ENCODE measurements around the gene PMIS2. TPM values are rescaled to one million over a fixed set of nuclear protein-coding genes. Genes with fewer than 3 reads are reported as not detected.

Gene PMIS2
- polyA plus RNA-seq, 4 donors = not detected

DNA sequence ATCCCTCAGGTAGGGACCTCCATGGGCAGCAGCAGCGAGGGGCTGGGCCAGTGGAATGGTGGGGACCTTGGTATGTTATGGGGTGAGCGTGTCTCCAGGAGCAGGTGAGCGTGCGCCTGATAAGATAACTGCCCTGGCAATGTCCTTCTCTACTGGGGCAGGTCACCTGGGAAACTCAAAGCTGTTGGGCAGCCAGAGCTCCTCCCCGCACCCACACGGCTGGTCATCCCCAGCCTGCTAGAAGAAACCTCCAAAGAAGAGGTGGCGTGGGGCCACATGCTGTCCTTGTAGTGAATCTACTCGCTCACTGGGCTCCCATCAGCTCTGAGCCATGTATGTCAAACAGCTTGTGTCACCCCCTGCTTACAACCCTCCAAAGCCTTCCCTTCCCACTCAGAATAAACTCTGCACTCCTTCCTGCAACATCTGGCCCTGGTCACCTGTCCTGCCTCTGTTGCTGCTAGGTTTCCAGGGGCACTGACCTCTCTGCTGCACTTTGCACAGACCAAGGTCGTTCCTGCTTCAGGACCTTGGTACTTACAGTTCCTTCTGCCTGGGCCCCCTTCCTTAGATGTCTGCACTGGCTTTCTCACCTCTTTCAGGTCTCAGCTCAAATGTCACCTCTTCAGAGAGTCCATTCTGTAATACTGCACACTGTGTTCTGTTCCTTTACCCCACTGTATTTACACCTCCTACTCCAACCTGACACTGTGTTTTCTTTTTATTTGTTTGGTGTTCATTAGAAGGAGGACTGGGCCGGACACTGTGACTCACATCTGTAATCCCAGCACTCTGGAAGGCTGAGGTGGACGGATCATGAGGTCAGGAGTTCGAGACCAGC is 20.7 kb upstream of the PMIS2 start:
- Histone ChIP-seq H3K27me3 (ENCODE audit: control insufficient read depth in 3 of 3, insufficient read depth in 3 of 3, low read length in 3 of 3) (peaks cover 0 to 4% (median 3%) of the 10 kb centered on the region in 3 donors), H3K36me3 (ENCODE audit: control insufficient read depth in 3 of 3, insufficient read depth in 2 of 3, low read depth in 1 of 3, low read length in 3 of 3) (no peaks in the 10 kb centered on the region), H3K9me3 (ENCODE audit: control insufficient read depth in 2 of 2, insufficient read depth in 1 of 2, low read depth in 1 of 2, low read length in 1 of 2) (no peaks in the 10 kb centered on the region), H3K4me3 (ENCODE audit: low read depth in 1 of 3, low read length in 3 of 3) (no peak overlapping the region), H3K27ac (ENCODE audit: low read depth in 1 of 3, low read length in 2 of 3) (no peak overlapping the region), H3K4me1 (ENCODE audit: control insufficient read depth in 3 of 3, insufficient read depth in 2 of 3, low read depth in 1 of 3, low read length in 2 of 3) (no peaks in the 10 kb centered on the region)
- 49 to 71% (median 50%) methylated on average over 12 of the region's 12 CpGs for WGBS, 3 donors
- FAIRE-seq (no peak), DNase-seq (no peak)

DNA sequence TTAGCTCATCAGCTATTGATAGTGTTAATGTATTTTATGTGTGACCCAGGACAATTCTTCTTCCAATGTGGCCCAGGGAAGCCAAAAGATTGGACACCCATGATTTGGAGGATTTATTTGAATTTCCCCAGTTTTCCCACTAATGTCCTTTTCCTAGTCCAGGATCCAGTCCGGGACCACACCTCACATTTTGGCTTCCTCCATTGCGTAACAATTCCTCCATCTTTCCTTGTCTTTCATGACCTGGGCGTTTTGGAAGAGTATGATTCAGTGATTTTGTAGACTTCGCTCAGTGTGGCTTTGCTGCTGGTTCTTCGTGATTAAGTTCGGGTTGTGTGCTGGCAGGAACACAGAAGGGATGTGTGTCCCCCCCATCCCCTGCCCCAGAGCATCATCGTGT is 19.2 kb upstream of the PMIS2 start:
- WGBS, 3 donors = 77 to 79% (median 77%) methylated on average over 7 of the region's 7 CpGs
- no peaks in the 10 kb centered on the region for H3K36me3 ChIP-seq (ENCODE audit: control insufficient read depth in 3 of 3, insufficient read depth in 2 of 3, low read depth in 1 of 3, low read length in 3 of 3)
- DNase-seq (no peak), FAIRE-seq (no peak)
- no peaks in the 10 kb centered on the region for H3K4me1 ChIP-seq (ENCODE audit: control insufficient read depth in 3 of 3, insufficient read depth in 2 of 3, low read depth in 1 of 3, low read length in 2 of 3)
- no peak overlapping the region for H3K27ac ChIP-seq (ENCODE audit: low read depth in 1 of 3, low read length in 2 of 3)
- no peak overlapping the region for H3K4me3 ChIP-seq (ENCODE audit: low read depth in 1 of 3, low read length in 3 of 3)
- H3K9me3 ChIP-seq (ENCODE audit: control insufficient read depth in 2 of 2, insufficient read depth in 1 of 2, low read depth in 1 of 2, low read length in 1 of 2) = no peaks in the 10 kb centered on the region
- H3K27me3 ChIP-seq (ENCODE audit: control insufficient read depth in 3 of 3, insufficient read depth in 3 of 3, low read length in 3 of 3) = peaks cover 0 to 3% (median 0%) of the 10 kb centered on the region in 3 donors

DNA sequence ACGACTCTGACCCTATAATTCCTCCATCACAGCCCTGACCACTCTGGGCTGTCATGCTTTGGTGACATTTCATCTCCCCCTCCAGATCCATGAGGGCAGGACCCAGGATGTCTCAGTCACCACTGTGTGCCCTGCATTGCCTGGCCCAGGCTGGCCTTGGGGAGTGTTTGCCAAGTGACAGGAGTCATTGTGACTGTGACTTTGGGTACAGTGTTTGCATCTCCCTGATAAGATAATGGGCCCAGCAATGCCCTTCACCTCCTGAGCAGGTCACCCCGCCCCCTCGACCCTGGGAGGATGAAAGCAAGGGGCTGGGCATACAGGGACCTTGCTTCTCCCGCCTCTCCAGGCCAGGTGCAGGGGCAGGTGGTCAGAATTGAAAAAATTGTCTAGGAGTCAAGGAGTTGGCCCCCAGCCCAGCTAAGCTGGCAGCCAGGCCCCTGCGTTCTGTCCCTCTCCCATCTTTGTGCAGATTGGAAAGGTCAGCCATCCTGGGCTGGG is 16.6 kb upstream of the PMIS2 start:
- H3K27ac ChIP-seq (ENCODE audit: low read depth in 1 of 3, low read length in 2 of 3) = no peak overlapping the region
- no peaks in the 10 kb centered on the region for H3K9me3 ChIP-seq (ENCODE audit: control insufficient read depth in 2 of 2, insufficient read depth in 1 of 2, low read depth in 1 of 2, low read length in 1 of 2)
- FAIRE-seq (no peak), DNase-seq (no peak)
- WGBS, 3 donors = 17 to 48% (median 27%) methylated on average over 5 of the region's 5 CpGs
- no peaks in the 10 kb centered on the region for H3K4me1 ChIP-seq (ENCODE audit: control insufficient read depth in 3 of 3, insufficient read depth in 2 of 3, low read depth in 1 of 3, low read length in 2 of 3)
- no peaks in the 10 kb centered on the region for H3K36me3 ChIP-seq (ENCODE audit: control insufficient read depth in 3 of 3, insufficient read depth in 2 of 3, low read depth in 1 of 3, low read length in 3 of 3)
- peaks cover 0 to 3% (median 0%) of the 10 kb centered on the region in 3 donors for H3K27me3 ChIP-seq (ENCODE audit: control insufficient read depth in 3 of 3, insufficient read depth in 3 of 3, low read length in 3 of 3)
- no peak overlapping the region for H3K4me3 ChIP-seq (ENCODE audit: low read depth in 1 of 3, low read length in 3 of 3)

DNA sequence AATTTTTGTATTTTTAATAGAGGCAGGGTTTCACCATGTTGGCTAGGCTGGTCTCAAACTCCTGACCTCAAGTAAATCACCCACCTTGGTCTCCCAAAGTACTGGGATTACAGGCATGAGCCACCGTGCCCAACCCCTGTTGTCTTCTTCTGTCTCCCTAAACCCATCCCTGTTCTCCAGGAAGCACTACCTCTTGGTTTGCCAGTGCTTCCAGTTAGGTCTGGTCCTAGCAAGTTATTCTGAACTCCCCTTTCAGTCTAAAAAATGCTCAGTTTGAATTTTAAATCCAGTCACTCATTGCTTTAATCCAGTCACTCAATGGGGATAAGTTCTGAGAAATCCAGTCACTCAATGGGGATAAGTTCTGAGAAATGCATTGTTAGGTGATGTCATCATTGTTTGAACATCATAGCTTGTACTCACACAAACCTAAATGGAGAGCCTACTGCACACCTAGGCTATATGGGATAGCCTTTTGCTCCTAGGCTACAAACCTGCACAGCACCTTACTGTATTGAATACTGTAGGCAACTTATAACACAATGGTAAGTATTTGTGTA is 14.5 kb upstream of the PMIS2 start:
- peaks cover 0 to 3% (median 0%) of the 10 kb centered on the region in 3 donors for H3K27me3 ChIP-seq (ENCODE audit: control insufficient read depth in 3 of 3, insufficient read depth in 3 of 3, low read length in 3 of 3)
- H3K4me1 ChIP-seq (ENCODE audit: control insufficient read depth in 3 of 3, insufficient read depth in 2 of 3, low read depth in 1 of 3, low read length in 2 of 3) = no peaks in the 10 kb centered on the region
- H3K4me3 ChIP-seq (ENCODE audit: low read depth in 1 of 3, low read length in 3 of 3) = no peak overlapping the region
- H3K36me3 ChIP-seq (ENCODE audit: control insufficient read depth in 3 of 3, insufficient read depth in 2 of 3, low read depth in 1 of 3, low read length in 3 of 3) = no peaks in the 10 kb centered on the region
- FAIRE-seq (no peak), DNase-seq (no peak)
- H3K9me3 ChIP-seq (ENCODE audit: control insufficient read depth in 2 of 2, insufficient read depth in 1 of 2, low read depth in 1 of 2, low read length in 1 of 2) = peaks cover 0 to 11% of the 10 kb centered on the region in 2 donors
- no peak overlapping the region for H3K27ac ChIP-seq (ENCODE audit: low read depth in 1 of 3, low read length in 2 of 3)
- WGBS, 3 donors = 91 to 100% (median 94%) methylated on average over 1 of the region's 1 CpG

DNA sequence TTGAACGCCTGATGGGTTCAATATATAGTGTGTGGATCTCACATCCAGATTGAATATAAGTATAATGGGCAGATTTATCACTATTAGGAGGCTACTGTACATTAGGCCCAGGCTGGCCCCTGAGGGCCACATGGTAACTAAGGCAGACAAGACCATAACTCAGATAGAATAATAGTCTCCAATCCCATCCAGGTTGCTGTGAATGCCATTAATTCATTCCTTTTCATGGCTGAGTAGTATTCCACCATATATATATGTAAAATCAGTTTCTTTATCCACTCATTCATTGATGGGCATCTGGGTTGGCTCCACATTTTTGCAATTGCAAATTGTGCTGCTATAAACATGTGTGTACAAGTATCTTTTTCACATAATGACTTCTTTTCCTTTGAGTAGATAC is 8.1 kb upstream of the PMIS2 start:
- FAIRE-seq (no peak), DNase-seq (no peak)
- Histone ChIP-seq H3K4me3 (ENCODE audit: low read depth in 1 of 3, low read length in 3 of 3) (no peak overlapping the region), H3K27me3 (ENCODE audit: control insufficient read depth in 3 of 3, insufficient read depth in 3 of 3, low read length in 3 of 3) (no peaks in the 10 kb centered on the region), H3K9me3 (ENCODE audit: control insufficient read depth in 2 of 2, insufficient read depth in 1 of 2, low read depth in 1 of 2, low read length in 1 of 2) (peaks cover 0 to 22% of the 10 kb centered on the region in 2 donors), H3K36me3 (ENCODE audit: control insufficient read depth in 3 of 3, insufficient read depth in 2 of 3, low read depth in 1 of 3, low read length in 3 of 3) (no peaks in the 10 kb centered on the region), H3K27ac (ENCODE audit: low read depth in 1 of 3, low read length in 2 of 3) (no peak overlapping the region), H3K4me1 (ENCODE audit: control insufficient read depth in 3 of 3, insufficient read depth in 2 of 3, low read depth in 1 of 3, low read length in 2 of 3) (no peaks in the 10 kb centered on the region)
- WGBS, 3 donors = 86 to 93% (median 89%) methylated on average over 1 of the region's 1 CpG

DNA sequence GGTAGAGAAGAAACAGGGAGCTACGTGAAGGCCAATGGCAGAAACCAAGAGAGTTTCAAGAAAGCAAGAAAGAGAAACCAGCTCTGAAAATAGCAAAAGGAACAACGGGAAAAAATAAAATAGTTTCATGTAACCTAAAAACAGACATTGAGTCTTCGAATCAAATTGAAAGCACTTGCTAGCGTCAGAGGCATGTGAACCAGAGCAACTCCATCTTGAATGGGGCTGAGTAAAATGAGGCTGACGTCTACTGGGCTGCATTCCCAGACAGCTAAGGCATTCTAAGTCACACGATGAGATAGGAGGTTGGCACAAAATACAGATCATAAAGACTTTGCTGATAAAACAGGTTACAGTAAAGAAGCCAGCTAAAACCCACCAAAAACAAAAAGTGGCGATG is 7.3 kb upstream of the PMIS2 start:
- DNase-seq (no peak), FAIRE-seq (no peak)
- 62 to 67% (median 67%) methylated on average over 7 of the region's 7 CpGs for WGBS, 3 donors
- Histone ChIP-seq H3K27me3 (ENCODE audit: control insufficient read depth in 3 of 3, insufficient read depth in 3 of 3, low read length in 3 of 3) (no peaks in the 10 kb centered on the region), H3K36me3 (ENCODE audit: control insufficient read depth in 3 of 3, insufficient read depth in 2 of 3, low read depth in 1 of 3, low read length in 3 of 3) (no peaks in the 10 kb centered on the region), H3K4me1 (ENCODE audit: control insufficient read depth in 3 of 3, insufficient read depth in 2 of 3, low read depth in 1 of 3, low read length in 2 of 3) (no peaks in the 10 kb centered on the region), H3K4me3 (ENCODE audit: low read depth in 1 of 3, low read length in 3 of 3) (no peak overlapping the region), H3K9me3 (ENCODE audit: control insufficient read depth in 2 of 2, insufficient read depth in 1 of 2, low read depth in 1 of 2, low read length in 1 of 2) (peaks cover 0 to 22% of the 10 kb centered on the region in 2 donors), H3K27ac (ENCODE audit: low read depth in 1 of 3, low read length in 2 of 3) (no peak overlapping the region)

DNA sequence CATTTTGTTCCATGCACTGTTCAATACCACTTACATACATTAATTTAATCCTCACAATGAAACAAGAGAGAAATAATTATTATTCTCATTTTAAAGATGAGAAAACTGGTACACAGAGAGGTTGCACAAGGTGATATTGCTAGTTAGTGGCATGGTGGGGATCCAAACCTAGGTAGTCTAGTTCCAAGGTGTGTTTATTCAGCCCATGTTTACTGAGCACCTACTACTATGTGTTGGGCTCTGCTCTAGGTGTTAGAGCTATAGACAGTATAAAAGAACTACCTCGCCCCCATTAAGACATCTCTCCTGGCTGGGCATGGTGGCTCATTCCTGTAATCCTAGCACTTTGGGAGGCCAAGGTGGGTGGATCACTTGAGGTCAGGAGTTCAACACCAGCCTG is 3.2 kb upstream of the PMIS2 start:
- Histone ChIP-seq H3K27me3 (ENCODE audit: control insufficient read depth in 3 of 3, insufficient read depth in 3 of 3, low read length in 3 of 3) (peaks cover 0 to 13% (median 4%) of the 10 kb centered on the region in 3 donors), H3K36me3 (ENCODE audit: control insufficient read depth in 3 of 3, insufficient read depth in 2 of 3, low read depth in 1 of 3, low read length in 3 of 3) (no peaks in the 10 kb centered on the region), H3K4me3 (ENCODE audit: low read depth in 1 of 3, low read length in 3 of 3) (no peak overlapping the region), H3K4me1 (ENCODE audit: control insufficient read depth in 3 of 3, insufficient read depth in 2 of 3, low read depth in 1 of 3, low read length in 2 of 3) (no peaks in the 10 kb centered on the region), H3K27ac (ENCODE audit: low read depth in 1 of 3, low read length in 2 of 3) (no peak overlapping the region), H3K9me3 (ENCODE audit: control insufficient read depth in 2 of 2, insufficient read depth in 1 of 2, low read depth in 1 of 2, low read length in 1 of 2) (no peaks in the 10 kb centered on the region)
- DNase-seq = no peak
- 55 to 88% (median 71%) methylated on average over 1 of the region's 1 CpG for WGBS, 3 donors
- no peak for FAIRE-seq

DNA sequence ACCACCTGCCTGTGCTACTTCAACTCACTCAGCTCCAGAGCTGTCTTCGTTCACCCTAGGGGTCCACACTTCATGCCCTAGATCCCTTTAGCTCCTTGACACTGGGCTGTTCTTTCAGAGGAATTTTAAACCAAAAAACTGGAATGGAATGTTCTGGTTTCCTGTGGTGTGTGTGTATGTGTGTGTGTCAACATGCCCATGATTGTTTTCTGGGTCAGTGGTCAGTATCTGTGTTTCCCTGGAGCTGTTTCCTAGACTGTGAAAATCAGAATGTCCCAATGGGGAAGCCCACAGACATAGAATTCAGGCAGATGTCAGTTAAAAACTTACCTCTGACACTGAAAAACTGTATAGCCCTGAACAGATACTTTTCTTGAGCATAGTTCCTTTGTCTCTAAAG is 1.3 kb downstream of the PMIS2 start:
- DNase-seq (no peak), FAIRE-seq (no peak)
- 13 to 32% (median 13%) methylated on average over 1 of the region's 1 CpG for WGBS, 3 donors
- H3K36me3 ChIP-seq (ENCODE audit: control insufficient read depth in 3 of 3, insufficient read depth in 2 of 3, low read depth in 1 of 3, low read length in 3 of 3) = no peaks in the 10 kb centered on the region
- no peaks in the 10 kb centered on the region for H3K9me3 ChIP-seq (ENCODE audit: control insufficient read depth in 2 of 2, insufficient read depth in 1 of 2, low read depth in 1 of 2, low read length in 1 of 2)
- H3K4me3 ChIP-seq (ENCODE audit: low read depth in 1 of 3, low read length in 3 of 3) = no peak overlapping the region
- no peak overlapping the region for H3K27ac ChIP-seq (ENCODE audit: low read depth in 1 of 3, low read length in 2 of 3)
- H3K27me3 ChIP-seq (ENCODE audit: control insufficient read depth in 3 of 3, insufficient read depth in 3 of 3, low read length in 3 of 3) = peaks cover 0 to 17% (median 4%) of the 10 kb centered on the region in 3 donors
- no peaks in the 10 kb centered on the region for H3K4me1 ChIP-seq (ENCODE audit: control insufficient read depth in 3 of 3, insufficient read depth in 2 of 3, low read depth in 1 of 3, low read length in 2 of 3)

All from small intestine (tissue), 7 donors.